HCT116 (cell line): ENCODE data around the gene TMEM132D. TPM values are rescaled to one million over a fixed set of nuclear protein-coding genes. Genes with fewer than 3 reads are reported as not detected.

ENCODE experiments used
- ATAC-seq: fragments of 200-7000 bp; cut with Tn5 transposase; 2 replicates; pipeline ENCODE4 v1.9.1; 2020; ENCODE audit warnings: mild to moderate bottlenecking, moderate library complexity
- BruUV-seq: library from RNA; stranded (reverse); fragments of 400-500 nt; replicated peaks from 2 replicates; lab custom pipeline; 2021; lab: Mats Ljungman, UMichigan
- CTCF ChIA-PET: fragments of 300-600 bp; sonication (Branson Sonifier 250); formaldehyde crosslinking; loops from one replicate; lab custom pipeline; 2021; ENCODE audit warnings: antibody characterized with exemption; lab: Charles Lee
- POLR2A ChIA-PET: fragments of 300-600, 350-600 bp; sonication (Branson Sonifier 250); formaldehyde crosslinking; loops from one replicate; lab custom pipeline; 2021; ENCODE audit warnings: antibody characterized with exemption; lab: Charles Lee
- RAD21 ChIA-PET, 2 experiments: fragments of 300-600 bp; sonication (Branson Sonifier 250); formaldehyde crosslinking; loops; one replicate each; lab custom pipeline; 2023; ENCODE audit warnings: low total read pairs in 2 of 2; ENCODE audit not compliant: uncharacterized antibody in 2 of 2, unreplicated experiment in 2 of 2, low non-redundant PET in 1 of 2; lab: Charles Lee
- DNase-seq: peaks from one replicate; pipeline ENCODE4 v3.0.0-alpha.2; 2010; ENCODE audit warnings: low read depth, low spot score
- H2AFZ ChIP-seq: fragments of 200-600 bp; shearing (Covaris generic), sonication (generic); 2 replicates; pipeline ENCODE4 v1.6.1; 2017; ENCODE audit warnings: low read depth, mixed run types, mixed read lengths, antibody characterized with exemption, low read length; ENCODE audit not compliant: poor library complexity, severe bottlenecking
- H3K27ac ChIP-seq: 2 replicates; pipeline ENCODE4 v1.5.1; 2012; ENCODE audit warnings: low read depth, low read length
- H3K27me3 ChIP-seq: fragments of 200-600 bp; sonication (generic); 2 replicates; pipeline ENCODE4 v1.6.1; 2016; ENCODE audit warnings: mixed run types, low read length, mixed read lengths; ENCODE audit not compliant: insufficient read depth
- H3K36me3 ChIP-seq, 2 experiments: fragments of 200-500 bp in 1 of 2; fragments of 200-600 bp in 1 of 2; sonication (Bioruptor generic) in 1 of 2; sonication (generic) in 1 of 2; 2 replicates each; pipeline versions ENCODE4 v1.5.1 to v1.6.1; 2014 to 2016; ENCODE audit warnings: low read length in 2 of 2, inconsistent platforms in 1 of 2, mixed read lengths in 1 of 2, mixed run types in 1 of 2; ENCODE audit not compliant: insufficient read depth in 2 of 2, control insufficient read depth in 1 of 2
- H3K4me1 ChIP-seq, 2 experiments: fragments of 200-600 bp in 1 of 2; sonication (generic) in 1 of 2; 2 replicates each; pipeline versions ENCODE4 v1.5.1 to v1.6.1; 2012 to 2017; ENCODE audit warnings: low read length in 2 of 2, inconsistent platforms in 1 of 2, mild to moderate bottlenecking in 1 of 2, mixed read lengths in 1 of 2, mixed run types in 1 of 2, moderate library complexity in 1 of 2; ENCODE audit not compliant: insufficient read depth in 2 of 2, control insufficient read depth in 1 of 2
- H3K4me2 ChIP-seq: fragments of 200-600 bp; sonication (generic); 2 replicates; pipeline ENCODE4 v1.6.1; 2017; ENCODE audit warnings: mixed run types, low read length, mixed read lengths
- H3K4me3 ChIP-seq, 2 experiments: fragments of 200-600 bp in 1 of 2; sonication (generic) in 1 of 2; replicated peaks in 1 of 2; 2 replicates each; pipeline ENCODE4 v1.5.1; 2011 to 2016; ENCODE audit warnings: low read length in 2 of 2, control low read depth in 1 of 2, low read depth in 1 of 2, mild to moderate bottlenecking in 1 of 2, mixed read lengths in 1 of 2, mixed run types in 1 of 2
- H3K79me2 ChIP-seq: fragments of 200-600 bp; sonication (generic); 2 replicates; pipeline ENCODE4 v1.6.1; 2017; ENCODE audit warnings: mild to moderate bottlenecking, mixed run types, low read length, moderate library complexity, mixed read lengths; ENCODE audit not compliant: insufficient read depth
- H3K9ac ChIP-seq: fragments of 200-600 bp; sonication (generic); 2 replicates; pipeline ENCODE4 v1.6.1; 2016; ENCODE audit warnings: low read length, mixed read lengths
- H3K9me2 ChIP-seq: fragments of 200-600 bp; sonication (generic), shearing (Covaris generic); 2 replicates; pipeline ENCODE4 v1.6.1; 2017; ENCODE audit warnings: mixed run types, mild to moderate bottlenecking, moderate library complexity; ENCODE audit not compliant: insufficient read depth
- H3K9me3 ChIP-seq, 2 experiments: fragments of 200-500 bp in 1 of 2; fragments of 200-600 bp in 1 of 2; sonication (Bioruptor generic) in 1 of 2; sonication (generic) in 1 of 2; 2 replicates each; pipeline ENCODE4 v1.6.1; 2014 to 2017; ENCODE audit warnings: low read length in 2 of 2, mixed read lengths in 2 of 2, inconsistent platforms in 1 of 2, low read depth in 1 of 2, mild to moderate bottlenecking in 1 of 2, mixed run types in 1 of 2, moderate library complexity in 1 of 2; ENCODE audit not compliant: control insufficient read depth in 1 of 2, insufficient read depth in 1 of 2
- H4K20me1 ChIP-seq: fragments of 200-600 bp; sonication (generic), shearing (Covaris generic); 2 replicates; pipeline ENCODE4 v1.6.1; 2017; ENCODE audit warnings: mixed run types, mild to moderate bottlenecking, moderate library complexity; ENCODE audit not compliant: insufficient read depth
- CBX3 ChIP-seq: IDR thresholded peaks from 2 replicates; pipeline ENCODE4 v1.6.1; 2012; ENCODE audit warnings: low read depth
- EGR1 ChIP-seq: IDR thresholded peaks from 2 replicates; pipeline ENCODE4 v1.6.1; 2012; ENCODE audit warnings: low read depth
- ELF1 ChIP-seq: IDR thresholded peaks from 2 replicates; pipeline ENCODE4 v1.6.1; 2012; ENCODE audit warnings: low read depth, borderline replicate concordance
- EZH2 ChIP-seq: fragments of 200-600 bp; sonication (generic); IDR thresholded peaks from 2 replicates; pipeline ENCODE4 v1.6.1; 2017; ENCODE audit warnings: antibody characterized with exemption, mixed run types
- FOSL1 ChIP-seq: IDR thresholded peaks from 2 replicates; pipeline ENCODE4 v1.6.1; 2012; ENCODE audit warnings: low read depth
- JUND ChIP-seq: IDR thresholded peaks from 2 replicates; pipeline ENCODE4 v1.6.1; 2012
- POLR2AphosphoS5 ChIP-seq: IDR thresholded peaks from 2 replicates; pipeline ENCODE4 v1.6.1; 2011; ENCODE audit warnings: mild to moderate bottlenecking, low read depth, low read length, moderate library complexity
- RAD21 ChIP-seq: IDR thresholded peaks from 2 replicates; pipeline ENCODE4 v1.6.1; 2012; ENCODE audit warnings: low read depth, mild to moderate bottlenecking
- REST ChIP-seq: IDR thresholded peaks from 2 replicates; pipeline ENCODE4 v1.6.1; 2012; ENCODE audit warnings: low read depth
- SIN3A ChIP-seq: IDR thresholded peaks from 2 replicates; pipeline ENCODE4 v1.6.1; 2012; ENCODE audit warnings: low read depth
- SP1 ChIP-seq: IDR thresholded peaks from 2 replicates; pipeline ENCODE4 v1.6.1; 2012; ENCODE audit warnings: low read depth
- SRF ChIP-seq: IDR thresholded peaks from 2 replicates; pipeline ENCODE4 v1.6.1; 2012; ENCODE audit warnings: low read depth
- TCF7L2 ChIP-seq: IDR thresholded peaks from 2 replicates; pipeline ENCODE4 v1.7.0; 2011; ENCODE audit warnings: borderline replicate concordance, inconsistent platforms; ENCODE audit not compliant: insufficient read depth, insufficient read length; ENCODE audit errors: extremely low read depth
- YY1 ChIP-seq: IDR thresholded peaks from 2 replicates; pipeline ENCODE4 v1.6.1; 2011; ENCODE audit warnings: low read length, low read depth, moderate library complexity, mild to moderate bottlenecking; ENCODE audit not compliant: insufficient replicate concordance; ENCODE audit errors: extremely low read depth
- ZFX ChIP-seq: fragments of 450-650 bp; IDR thresholded peaks from 2 replicates; pipeline ENCODE4 v1.6.1; 2017
- intact Hi-C: fragments of 100-400 bp; cut with micrococcal nuclease; formaldehyde crosslinking; loops from 2 replicates; pipeline ENCODE4 v1.10.0; 2022
- total RNA-seq: library from RNA; stranded (reverse); gene quantifications from one replicate; pipeline ENCODE4 v1.2.1, GENCODE V29; 2021; ENCODE audit not compliant: unreplicated experiment
- TF ChIP-seq, protein P1 (sequence below): IDR thresholded peaks from 2 replicates; pipeline ENCODE4 v1.6.1; 2011; ENCODE audit warnings: mild to moderate bottlenecking, low read length, moderate library complexity; ENCODE audit not compliant: insufficient replicate concordance; ENCODE audit errors: extremely low read depth
- TF ChIP-seq, protein P2 (sequence below): IDR thresholded peaks from 2 replicates; pipeline ENCODE4 v1.6.1; 2012
- TF ChIP-seq, protein P3 (sequence below), 3 experiments: fragments of 200-600 bp in 1 of 3; sonication (generic) in 1 of 3; IDR thresholded peaks in 2 of 3; conservative IDR thresholded peaks in 1 of 3; 2 replicates each; pipeline ENCODE4 v1.5.1; 2012 to 2017; ENCODE audit warnings: low read depth in 2 of 3, low read length in 2 of 3, antibody characterized with exemption in 1 of 3, borderline replicate concordance in 1 of 3, control low read depth in 1 of 3, mild to moderate bottlenecking in 1 of 3, mixed read lengths in 1 of 3, mixed run types in 1 of 3, moderate library complexity in 1 of 3; ENCODE audit not compliant: insufficient read depth in 1 of 3

The TMEM132D gene
- total RNA-seq, 1 experiment from 2014 or later = not detected

DNA sequence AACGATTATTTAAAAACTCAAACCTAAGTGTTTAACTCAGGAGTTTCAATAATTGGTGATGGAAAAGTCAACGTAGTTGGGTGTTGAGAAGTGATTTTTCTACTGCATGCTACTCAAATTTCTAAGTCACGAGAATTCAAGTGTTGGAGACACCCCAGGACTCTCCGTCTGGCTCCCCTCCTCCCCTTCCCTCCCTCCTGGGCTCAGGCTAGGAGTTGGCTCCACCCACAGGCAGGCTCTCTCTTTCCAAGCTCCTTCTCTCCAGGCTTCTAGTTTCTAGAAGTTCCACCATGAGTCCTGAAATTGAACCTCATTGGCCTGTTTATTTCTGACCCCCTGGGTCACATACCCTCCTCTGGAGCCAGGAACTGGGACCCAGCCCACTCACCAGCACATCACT, 73.0 kb downstream of the TMEM132D start:
- no peaks in the 10 kb centered on the region for H3K4me1 ChIP-seq
- ChIA-PET RAD21 (no interaction called here), CTCF (no interaction called here), POLR2A (no interaction called here)
- TF ChIP-seq TCF7L2 (no peak), YY1 (no peak), POLR2AphosphoS5 (no peak), JUND (no peak), ELF1 (no peak), CBX3 (no peak), SRF (no peak), FOSL1 (no peak), RAD21 (no peak), EZH2 (no peak), EGR1 (no peak), REST (no peak), SIN3A (no peak), SP1 (no peak), ZFX (no peak)
- TF ChIP-seq, protein P1, sequence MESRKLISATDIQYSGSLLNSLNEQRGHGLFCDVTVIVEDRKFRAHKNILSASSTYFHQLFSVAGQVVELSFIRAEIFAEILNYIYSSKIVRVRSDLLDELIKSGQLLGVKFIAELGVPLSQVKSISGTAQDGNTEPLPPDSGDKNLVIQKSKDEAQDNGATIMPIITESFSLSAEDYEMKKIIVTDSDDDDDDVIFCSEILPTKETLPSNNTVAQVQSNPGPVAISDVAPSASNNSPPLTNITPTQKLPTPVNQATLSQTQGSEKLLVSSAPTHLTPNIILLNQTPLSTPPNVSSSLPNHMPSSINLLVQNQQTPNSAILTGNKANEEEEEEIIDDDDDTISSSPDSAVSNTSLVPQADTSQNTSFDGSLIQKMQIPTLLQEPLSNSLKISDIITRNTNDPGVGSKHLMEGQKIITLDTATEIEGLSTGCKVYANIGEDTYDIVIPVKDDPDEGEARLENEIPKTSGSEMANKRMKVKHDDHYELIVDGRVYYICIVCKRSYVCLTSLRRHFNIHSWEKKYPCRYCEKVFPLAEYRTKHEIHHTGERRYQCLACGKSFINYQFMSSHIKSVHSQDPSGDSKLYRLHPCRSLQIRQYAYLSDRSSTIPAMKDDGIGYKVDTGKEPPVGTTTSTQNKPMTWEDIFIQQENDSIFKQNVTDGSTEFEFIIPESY = no peak
- TF ChIP-seq, protein P2, sequence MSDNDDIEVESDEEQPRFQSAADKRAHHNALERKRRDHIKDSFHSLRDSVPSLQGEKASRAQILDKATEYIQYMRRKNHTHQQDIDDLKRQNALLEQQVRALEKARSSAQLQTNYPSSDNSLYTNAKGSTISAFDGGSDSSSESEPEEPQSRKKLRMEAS = no peak
- TF ChIP-seq, protein P3, sequence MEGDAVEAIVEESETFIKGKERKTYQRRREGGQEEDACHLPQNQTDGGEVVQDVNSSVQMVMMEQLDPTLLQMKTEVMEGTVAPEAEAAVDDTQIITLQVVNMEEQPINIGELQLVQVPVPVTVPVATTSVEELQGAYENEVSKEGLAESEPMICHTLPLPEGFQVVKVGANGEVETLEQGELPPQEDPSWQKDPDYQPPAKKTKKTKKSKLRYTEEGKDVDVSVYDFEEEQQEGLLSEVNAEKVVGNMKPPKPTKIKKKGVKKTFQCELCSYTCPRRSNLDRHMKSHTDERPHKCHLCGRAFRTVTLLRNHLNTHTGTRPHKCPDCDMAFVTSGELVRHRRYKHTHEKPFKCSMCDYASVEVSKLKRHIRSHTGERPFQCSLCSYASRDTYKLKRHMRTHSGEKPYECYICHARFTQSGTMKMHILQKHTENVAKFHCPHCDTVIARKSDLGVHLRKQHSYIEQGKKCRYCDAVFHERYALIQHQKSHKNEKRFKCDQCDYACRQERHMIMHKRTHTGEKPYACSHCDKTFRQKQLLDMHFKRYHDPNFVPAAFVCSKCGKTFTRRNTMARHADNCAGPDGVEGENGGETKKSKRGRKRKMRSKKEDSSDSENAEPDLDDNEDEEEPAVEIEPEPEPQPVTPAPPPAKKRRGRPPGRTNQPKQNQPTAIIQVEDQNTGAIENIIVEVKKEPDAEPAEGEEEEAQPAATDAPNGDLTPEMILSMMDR (IDR thresholded peaks at IDR 0.05 in 2 of 3, conservative IDR thresholded peaks at IDR 0.05 in 1 of 3; ENCODE audit: borderline replicate concordance in 1 of 3, insufficient read depth in 1 of 3, low read depth in 2 of 3, low read length in 2 of 3) = no peak
- no peak for ATAC-seq
- H3K36me3 ChIP-seq = no peaks in the 10 kb centered on the region; a peak in 1 of 4 replicates
- H3K9me3 ChIP-seq = peaks cover 5 to 15% of the 10 kb centered on the region in 2 experiments; a peak in 2 of 4 replicates
- H3K27me3 ChIP-seq = no peaks in the 10 kb centered on the region
- no peak overlapping the region for H3K4me2 ChIP-seq
- no peak overlapping the region for H3K27ac ChIP-seq
- no peak overlapping the region for H3K4me3 ChIP-seq
- no peaks in the 10 kb centered on the region for H3K79me2 ChIP-seq
- no peak for DNase-seq
- intact Hi-C loops = no loop called here
- BruUV-seq = no TSS peak
- H3K9ac ChIP-seq = no peak overlapping the region
- no peaks in the 10 kb centered on the region for H4K20me1 ChIP-seq
- no peak overlapping the region for H2AFZ ChIP-seq
- no peaks in the 10 kb centered on the region for H3K9me2 ChIP-seq
